HG02759 (cell line): ENCODE measurements around the gene HCAR2.
"Not testable (repeated sequence)": the region's sequence is repeated elsewhere in the genome, so short reads cannot be mapped to it uniquely, and the experiment has no call there.

Experiments
- ATAC-seq: cut with Tn5 transposase; IDR thresholded peaks from one replicate; pipeline ENCODE4 v1.9.1; 2021; ENCODE audit warnings: mild to moderate bottlenecking, moderate library complexity; ENCODE audit not compliant: unreplicated experiment

HCAR2 gene

DNA sequence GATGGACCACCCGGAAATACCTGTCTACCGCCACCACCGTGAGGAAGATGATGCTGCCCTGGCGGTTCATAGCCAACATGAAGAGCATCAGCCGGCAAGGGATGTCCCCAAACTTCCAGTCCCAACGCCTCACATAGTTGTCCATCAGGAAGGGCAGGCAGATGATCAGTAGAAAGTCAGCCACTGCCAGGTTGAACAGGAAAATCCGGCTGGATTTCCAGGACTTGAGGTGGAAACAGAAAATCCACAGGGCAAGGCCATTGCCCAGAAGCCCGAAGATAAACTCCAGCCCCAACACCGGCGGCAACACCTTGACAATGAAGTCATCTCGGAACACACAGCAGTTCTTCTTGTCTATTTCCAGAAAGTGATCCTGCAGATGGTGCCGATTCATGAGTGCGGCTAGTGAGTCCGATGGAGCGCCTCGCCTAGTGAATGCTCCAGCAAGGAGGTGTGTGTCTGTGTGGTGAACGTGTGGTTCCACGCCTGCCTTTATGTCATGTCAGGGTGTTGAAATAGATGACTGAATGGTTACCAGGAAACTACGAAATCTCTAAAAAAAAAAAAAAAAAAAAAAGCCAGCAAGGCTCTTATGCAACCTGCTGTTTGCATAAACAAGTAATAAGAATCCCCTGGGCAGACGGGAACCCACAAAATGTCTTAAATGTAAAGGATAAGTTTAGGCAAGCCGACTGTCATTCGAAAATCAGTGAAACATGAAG, at the start of gene HCAR2:
Gene HCAR2 (minus strand): TSS at position 468 of the 722 bp plus-strand sequence. CDS start 74 bp downstream, at position 394.
- not testable (repeated sequence) for ATAC-seq

DNA sequence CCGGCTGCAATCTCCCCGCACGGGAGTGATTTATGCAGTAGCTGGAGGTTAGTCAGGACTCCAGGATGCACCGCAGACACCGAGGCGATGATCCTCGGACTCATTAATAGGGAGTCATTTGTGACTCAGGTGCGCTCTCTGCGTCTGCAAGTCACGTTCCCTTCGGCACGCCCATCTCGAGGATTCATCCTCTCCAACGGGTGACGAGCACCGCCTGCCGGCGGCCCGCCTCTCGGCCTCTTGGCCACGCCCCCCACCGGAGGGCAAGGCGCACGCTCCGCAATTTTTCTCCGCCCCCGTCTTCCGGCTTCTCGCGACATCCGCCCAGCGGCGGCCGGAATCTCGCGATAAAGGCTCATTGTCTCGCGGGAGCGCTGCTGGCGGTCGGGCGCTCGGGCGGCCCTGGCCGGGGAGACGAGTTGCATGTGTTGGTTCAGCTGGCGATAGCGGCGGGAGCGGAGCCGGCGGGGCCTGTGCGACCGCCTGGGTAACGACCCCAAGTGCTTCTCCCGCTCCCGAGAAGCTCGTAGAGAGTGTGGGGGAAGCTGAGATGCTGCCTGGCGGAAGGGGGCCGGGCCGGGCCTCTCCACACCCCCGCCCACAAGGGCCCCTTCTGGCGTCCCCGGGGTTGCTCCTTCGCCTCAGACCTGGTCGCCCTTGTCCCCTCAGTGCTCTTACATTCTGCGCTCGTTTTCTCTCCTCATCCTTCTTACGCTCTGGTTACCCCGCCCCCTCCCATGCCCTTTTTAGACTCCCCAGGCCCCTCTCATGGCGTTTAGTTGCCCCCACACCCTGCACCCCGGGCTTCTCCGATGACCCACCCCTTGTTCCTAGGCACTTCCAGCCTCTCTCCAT, 49.5 kb upstream of the HCAR2 start, which contains the start of gene DENR:
Gene DENR (plus strand): TSS at position 361 of the 855 bp plus-strand sequence. CDS start 878 bp downstream, outside the sequence.
- ATAC-seq: peak; percentile 92

DNA sequence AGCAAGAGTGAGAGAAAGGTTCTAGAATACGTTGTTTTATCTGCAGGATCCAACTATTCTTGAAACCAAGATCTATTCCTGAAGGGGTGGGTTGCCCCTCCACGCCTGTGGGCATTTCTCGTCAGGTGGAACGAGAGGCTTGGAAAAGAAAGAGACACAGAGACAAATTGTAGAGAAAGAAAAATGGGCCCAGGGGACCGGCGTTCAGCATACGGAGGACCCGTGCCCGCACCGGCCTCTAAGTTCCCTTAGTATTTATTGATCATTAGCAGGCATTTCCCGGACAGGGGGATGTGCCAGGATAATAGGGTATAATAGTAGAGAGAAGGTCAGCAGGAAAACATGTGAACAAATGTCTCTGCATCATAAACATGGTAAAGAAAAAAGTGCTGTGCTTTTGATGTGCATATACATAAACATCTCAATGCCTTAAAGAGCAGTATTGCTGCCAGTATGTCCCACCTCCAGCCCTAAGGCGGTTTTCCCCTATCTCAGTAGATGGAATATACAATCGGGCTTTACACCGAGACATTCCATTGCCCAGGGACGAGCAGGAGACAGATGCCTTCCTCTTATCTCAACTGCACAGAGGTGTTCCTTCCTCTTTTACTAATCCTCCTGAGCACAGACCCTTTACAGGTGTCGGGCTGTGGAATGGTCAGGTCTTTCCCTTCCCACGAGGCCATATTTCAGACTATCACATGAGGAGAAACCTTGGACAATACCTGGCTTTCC, 47.8 kb upstream of the HCAR2 start:
- not testable (repeated sequence) for ATAC-seq

DNA sequence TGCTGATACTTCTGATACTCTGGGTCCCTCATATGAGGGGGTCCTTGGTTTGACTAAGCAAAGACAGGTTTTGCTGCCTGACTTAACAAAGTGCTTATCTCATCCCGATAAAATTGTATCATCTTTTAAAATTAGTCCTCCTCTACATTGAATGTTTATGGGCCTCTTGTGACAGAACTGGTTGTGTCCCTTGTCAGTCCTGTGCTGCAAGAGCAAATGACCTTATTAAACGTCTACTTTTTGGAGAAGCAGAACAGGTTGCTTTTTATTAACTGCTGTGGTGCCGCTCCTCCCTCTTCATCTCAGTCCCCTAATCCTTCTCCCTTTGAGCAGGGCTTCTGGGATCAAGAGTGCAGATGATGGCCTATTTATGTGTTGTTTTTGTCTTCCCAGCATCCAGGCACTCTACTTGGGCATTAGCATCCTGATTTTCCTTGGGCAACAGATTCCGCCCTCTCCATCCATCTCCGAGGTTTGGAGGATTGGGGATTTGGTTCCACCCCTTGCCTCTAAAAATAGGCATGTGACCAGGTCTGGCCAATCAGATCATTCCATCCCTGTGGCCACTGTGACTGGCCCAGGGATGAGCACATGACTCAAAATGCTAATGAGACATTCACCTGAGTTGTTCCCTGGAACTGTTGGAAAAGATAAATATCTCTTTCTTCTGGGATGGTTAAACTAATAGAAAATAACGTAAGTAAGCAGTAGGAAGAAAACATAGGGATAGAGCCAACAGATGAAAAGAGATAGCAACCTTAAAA, 46.6 kb upstream of the HCAR2 start:
- no peak for ATAC-seq

DNA sequence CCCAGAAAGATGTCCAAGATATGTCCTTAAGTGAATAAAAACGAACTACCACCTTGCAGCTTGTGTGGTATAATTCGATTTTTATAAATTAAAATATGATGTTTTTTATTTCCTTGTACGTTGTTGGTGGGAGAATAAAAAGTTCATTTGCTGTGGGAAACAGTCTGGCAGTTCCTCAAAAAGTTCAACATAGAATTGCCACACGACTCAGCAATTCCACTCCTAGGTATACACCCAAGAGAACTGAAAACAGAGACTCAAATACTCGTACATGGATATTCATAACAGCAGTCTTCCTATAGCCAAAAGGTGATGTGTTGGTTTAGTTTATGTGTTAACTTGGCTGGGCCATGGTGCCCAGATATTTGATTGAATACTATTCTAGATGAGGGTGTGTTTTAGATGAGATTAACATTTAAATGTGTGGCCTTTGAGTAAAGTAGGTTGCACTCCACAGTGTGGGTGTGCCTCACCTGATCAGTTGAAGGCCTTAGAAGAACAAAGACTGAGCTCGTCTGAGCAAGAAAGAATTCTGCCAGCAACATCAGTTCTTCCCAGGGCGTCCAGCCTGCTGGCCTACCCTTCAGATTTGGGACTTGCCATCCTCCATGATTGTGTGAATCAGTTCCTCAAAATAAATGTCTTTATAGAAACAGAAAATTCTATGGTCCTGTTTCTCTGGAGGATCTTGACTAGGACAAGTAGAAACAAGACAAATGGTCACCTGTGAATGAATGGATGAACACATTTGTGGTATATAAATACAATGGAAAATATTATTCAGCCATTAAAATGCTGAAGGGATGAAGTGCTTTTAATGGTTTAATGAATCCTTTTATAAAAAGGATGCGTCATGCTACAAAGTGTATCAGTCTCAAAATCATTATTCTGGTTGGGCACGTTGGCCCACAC, 44.3 kb upstream of the HCAR2 start:
- no peak for ATAC-seq

DNA sequence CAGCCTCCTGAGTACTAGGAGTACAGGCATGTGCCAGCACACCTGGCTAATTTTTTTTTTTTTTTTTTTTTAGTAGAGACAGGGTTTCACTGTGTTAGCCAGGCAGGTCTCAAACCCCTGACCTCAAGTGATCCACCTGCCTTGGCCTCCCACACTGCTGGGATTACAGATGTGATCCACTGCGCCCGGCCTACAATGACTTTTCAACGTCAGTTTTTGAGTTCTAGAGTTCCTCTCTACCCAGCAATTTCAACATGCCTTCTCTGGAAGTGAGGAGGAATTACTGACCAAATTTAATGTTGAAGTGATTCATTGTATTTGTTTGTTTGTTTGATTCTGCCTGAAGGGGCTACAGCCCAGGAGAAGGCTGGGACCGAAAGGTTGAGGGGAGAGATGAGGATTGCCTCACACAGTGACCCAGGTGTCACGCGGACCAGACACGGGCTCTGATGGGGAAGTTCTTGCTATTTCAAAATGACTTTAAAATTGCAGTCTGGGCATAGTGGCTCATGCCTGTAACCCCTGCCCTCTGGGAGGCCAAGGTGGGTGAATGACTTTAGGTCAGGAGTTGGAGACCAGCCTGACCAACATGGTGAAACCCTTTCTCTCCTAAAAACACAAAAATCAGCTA, 40.9 kb upstream of the HCAR2 start:
- no peak for ATAC-seq

DNA sequence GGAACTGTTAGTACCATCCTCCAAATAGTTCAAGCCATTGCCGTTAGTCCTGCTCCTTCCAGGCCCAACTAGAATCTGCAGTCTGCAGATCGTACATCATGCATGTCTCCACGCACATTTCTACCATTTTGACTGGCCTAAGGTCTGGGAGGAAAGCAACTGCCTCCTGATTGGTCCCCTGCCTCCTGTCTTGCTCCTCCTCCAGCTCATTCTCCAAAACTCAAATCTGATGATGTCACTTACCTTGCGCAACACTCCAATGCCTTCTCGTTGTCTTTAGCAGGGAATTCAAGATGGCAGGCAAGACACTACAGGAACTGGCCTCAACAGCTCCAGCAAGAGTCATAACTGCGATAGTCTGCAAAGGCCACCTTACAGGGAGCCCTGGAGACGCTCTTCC, 37.2 kb upstream of the HCAR2 start:
- no peak for ATAC-seq

DNA sequence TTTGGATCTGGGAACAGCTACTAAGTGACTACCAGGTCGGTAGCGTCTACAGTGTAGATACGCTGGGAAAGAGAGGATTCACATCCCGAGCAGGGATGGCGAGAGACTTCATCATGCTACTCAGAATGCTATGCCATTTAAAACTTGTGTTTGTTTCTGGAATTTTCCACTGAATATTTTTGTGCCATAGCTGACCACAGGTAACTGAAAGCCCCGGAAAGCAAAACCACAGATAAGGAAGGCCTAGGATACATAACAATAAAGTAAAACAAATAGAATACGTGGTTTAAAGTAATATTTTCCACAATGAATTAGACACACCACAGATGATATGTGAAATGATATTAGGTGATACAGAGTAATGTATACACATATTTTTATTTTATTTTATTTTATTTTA, 35.4 kb upstream of the HCAR2 start:
- no peak for ATAC-seq

DNA sequence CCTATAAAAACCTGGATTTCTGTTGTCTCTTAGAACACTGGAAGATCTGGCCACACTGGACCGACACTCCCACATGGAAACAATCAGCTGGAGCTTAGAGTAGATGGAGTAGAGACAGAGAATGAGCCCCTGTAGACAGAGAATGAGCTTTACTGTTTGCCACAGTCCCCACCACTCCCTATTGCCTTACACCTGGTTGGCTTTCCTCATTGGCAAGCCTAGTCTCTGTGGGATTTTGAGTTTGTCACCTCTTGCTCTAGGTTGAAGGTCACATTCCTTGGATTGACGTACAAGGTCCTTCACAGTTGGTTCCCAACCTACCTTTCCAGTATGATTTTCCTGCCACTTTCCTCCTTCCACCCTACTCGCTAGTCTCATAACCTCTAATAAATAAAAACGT, 29.5 kb upstream of the HCAR2 start:
- no peak for ATAC-seq

DNA sequence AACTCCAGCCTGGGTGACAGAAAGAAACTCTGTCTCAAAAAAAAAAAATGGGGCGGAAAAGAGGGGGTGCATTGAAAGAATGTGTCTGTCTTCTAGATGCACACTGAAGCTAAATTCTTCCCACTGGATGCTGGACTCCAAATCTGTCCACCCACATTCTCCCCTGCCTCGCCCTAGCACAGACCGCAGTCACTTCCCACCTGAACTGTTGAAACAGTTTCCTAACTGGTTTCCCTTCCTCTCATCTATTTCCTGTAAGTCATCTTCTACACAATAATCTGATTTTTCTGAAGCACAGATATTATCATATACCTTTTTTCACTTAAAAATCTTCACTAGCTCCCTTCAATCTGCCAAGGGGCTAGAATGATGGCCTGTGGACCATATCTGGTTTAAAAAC, 29.0 kb upstream of the HCAR2 start:
- ATAC-seq: no peak

DNA sequence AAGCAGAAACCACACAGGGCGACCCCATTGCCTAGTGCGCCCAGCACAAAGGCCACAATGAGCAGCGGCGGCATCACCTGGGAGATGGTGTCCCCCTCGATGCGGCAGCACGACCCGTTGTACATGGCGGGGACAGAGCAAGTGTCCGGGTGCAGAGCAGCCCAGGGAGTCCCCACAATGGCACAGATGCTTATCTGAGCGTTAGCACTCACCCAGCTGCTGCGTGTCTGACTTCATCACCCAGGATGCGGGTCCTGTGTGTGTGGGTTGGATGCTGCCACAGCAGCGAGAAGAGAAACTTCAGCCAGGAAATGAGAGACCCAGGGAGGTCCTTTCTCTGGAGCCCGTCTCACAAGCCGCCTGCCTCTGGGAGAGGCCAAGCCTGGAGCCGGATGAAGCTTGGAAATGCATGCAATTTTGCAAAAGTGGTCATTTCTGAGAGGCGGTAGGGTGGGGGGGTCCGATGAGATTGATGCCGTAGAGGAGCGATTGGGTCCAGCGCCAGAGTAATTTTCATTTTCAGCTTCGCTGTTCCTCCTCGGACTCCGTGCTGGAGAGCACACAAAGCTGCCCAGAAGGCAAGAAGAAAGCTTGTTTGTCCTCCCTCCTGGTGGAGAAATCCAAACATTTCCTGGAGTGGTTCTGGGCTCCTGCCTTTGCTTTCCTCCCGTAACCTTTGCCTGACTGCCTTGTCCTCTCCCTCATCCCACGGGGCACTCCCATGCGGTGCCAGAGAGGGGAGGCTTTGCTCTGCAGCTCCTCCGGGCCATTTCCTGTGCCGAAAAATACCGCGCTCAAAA, 27.3 kb upstream of the HCAR2 start, which contains the start of gene HCAR1:
Gene HCAR1 (minus strand): TSS at position 630 of the 800 bp plus-strand sequence. CDS start 505 bp downstream, at position 125.
- ATAC-seq: no peak

DNA sequence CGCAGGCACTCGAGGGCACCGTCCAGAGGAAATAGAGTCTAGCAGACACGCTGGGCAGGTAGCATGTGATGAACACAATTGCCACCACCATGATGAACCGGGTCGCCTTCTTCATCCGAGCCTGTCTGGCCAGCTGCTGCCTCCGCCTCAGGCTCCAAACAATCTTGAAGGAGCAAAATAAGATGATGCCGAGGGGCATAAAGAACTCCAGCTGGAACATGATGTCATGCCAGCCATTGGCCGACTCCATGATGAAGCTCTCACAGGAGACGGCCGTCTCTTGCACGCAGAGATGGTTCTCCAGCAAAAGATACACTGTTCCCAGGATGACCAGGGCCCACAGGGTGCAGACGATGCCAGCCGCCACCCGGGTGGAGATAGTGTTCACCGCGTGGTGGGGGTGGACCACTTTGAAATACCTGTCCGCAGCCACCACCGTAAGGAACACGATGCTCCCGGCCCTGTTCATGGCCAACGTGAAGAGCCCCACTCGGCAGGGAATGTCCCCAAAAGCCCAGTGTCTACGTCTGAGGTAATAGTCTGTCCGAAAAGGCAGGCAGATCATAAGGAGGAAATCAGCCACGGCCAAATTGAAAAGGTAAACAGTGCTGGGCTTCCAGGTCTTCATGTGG, 26.5 kb upstream of the HCAR2 start:
- no peak for ATAC-seq

DNA sequence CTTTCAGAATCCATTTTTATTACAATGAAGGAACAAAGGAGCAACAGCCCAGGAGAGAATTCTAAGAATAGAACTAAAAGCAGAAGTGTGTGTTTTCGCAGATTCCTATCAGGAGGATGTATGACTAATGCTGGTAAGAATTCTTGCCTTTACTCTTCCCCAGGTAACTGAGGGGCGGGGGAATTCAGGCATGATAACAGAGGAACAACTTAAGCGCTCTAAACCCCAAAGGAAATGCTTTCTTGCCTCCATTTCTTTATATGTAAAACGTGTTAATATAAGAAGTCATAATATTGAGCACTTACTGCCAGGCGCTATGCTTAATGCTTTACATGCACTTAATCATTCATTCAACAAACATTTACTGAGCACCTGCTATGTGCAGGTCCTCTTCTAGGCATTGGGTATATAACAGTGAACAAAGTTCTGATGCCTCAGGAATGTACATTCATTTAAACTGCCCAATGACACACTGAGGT, 23.0 kb upstream of the HCAR2 start:
- no peak for ATAC-seq

DNA sequence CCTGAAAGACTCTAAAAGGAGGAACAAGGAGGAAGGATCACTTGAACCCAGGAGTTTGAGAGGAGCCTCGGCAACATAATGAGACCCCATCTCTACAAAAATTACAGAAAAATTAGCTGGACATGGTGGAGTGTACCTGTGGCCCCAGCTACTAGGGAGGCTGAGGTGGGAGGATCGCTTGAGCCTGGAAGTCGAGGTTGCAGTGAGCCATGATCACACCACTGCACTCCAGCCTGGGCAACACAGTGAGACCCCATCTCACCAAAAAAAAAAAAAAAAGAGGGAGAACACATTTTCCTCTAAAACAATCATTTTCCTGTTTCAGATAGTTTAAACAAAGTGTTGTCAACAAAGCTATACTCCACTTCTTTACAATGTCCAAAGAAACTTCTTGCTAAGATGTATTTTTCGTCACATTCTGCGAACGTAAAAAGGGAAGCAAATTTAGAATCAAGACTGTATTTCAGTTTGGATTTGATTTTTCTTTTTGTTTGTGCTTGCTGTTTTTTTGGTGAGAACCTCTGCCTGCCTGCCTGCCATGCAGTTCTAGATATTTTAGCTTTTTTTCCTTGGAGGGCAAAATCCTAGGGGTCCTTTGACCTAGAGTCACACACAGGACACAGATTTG, 22.4 kb upstream of the HCAR2 start:
- ATAC-seq: no peak

DNA sequence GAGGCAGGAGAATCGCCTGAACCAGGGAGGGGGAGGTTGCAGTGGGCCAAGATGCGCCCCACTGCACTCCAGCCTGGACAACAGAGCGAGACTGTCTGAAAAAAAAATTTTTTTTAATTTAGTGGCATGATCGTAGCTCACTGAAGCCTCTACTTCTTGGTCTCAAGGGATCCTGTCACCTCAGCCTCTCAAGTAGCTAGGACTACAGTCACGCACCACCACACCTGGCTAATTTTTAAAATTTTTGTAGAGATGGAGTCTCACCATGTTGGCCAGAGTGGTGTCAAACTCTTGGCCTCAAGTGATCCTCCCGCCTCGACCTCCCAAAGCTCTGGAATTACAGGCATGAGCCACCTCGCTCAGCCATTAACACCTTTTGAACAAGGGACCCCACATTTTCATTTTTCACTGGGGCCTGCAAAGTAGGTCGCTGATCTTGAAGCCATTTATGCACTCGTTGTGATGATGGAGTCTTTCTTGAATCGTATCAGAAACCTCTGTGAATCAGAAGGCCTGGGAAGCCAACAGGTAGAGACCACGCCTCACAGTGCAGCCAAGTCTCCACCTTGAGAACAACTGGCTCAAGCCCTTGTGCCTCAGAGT, 21.6 kb upstream of the HCAR2 start:
- peak; percentile 39 for ATAC-seq

DNA sequence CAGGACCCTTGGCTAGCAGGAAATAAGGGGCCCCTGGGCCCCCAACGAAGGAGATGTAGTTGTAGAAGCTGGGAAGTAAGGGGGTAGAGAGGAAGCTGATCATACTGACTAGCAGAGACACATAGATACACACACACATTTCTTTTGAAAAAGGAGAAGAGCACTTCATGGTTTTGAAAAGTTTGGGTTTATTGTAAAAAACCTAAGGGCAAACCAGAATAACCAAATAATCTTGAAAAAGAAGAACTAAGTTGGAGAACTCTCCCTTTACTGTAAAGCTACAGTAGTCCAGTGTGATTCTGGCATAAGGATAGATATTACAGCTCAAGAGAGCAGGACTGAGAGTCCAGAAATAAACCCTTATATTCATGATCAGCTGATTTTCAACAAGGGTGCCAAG, 19.2 kb upstream of the HCAR2 start:
- no peak for ATAC-seq
